ENCODE measurements around the gene MMP27.

GRCh38 chr11:102729849-102730815, 24.6 kb upstream of the MMP27 start:
- no peak for TF ChIP-seq POLR2A (IDR thresholded peaks at IDR 0.05)
- TF ChIP-seq, protein P1, sequence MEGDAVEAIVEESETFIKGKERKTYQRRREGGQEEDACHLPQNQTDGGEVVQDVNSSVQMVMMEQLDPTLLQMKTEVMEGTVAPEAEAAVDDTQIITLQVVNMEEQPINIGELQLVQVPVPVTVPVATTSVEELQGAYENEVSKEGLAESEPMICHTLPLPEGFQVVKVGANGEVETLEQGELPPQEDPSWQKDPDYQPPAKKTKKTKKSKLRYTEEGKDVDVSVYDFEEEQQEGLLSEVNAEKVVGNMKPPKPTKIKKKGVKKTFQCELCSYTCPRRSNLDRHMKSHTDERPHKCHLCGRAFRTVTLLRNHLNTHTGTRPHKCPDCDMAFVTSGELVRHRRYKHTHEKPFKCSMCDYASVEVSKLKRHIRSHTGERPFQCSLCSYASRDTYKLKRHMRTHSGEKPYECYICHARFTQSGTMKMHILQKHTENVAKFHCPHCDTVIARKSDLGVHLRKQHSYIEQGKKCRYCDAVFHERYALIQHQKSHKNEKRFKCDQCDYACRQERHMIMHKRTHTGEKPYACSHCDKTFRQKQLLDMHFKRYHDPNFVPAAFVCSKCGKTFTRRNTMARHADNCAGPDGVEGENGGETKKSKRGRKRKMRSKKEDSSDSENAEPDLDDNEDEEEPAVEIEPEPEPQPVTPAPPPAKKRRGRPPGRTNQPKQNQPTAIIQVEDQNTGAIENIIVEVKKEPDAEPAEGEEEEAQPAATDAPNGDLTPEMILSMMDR (IDR thresholded peaks at IDR 0.05) = no peak

All from thyroid gland (tissue), 4 donors.